ENCODE results near the gene KDM7A. TPM values are rescaled to one million over a fixed set of nuclear protein-coding genes. Genes with fewer than 3 reads are reported as not detected.

The KDM7A gene
- total and polyA plus RNA-seq, 2 of the 4 experiments (the other 2 are of a cell fraction): 1.5 to 2.3 TPM

DNA sequence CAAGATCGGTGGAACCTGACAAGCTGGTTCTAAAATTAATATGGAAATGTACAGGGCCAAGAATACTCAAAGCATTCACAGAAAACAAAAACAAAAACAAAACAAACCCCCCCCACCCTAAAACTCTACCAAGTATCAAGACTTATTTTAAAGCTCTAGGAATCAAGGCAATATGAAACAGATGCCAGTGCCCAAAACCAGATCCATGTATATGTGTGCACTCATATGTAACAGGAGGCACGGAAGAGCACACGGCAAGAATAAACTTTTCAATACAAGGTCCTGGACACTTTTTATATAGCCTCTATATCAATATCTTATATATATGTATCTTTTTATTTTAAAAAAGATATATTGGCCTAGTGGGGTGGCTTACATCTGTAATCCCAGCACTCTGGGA lies 35.5 kb downstream of the KDM7A start:
- Histone ChIP-seq H4K8ac (ENCODE audit: low read depth in 2 of 2, low read length in 2 of 2) (no peak overlapping the region), H3K14ac (replicated peaks; ENCODE audit: low read depth, low read length) (no peak overlapping the region), H3K4ac (ENCODE audit: low read depth, low read length) (no peak overlapping the region), H3K4me3 (ENCODE audit: insufficient read depth, low read depth, low read length) (no peak overlapping the region), H4K5ac (ENCODE audit: low read depth, low read length) (no peak overlapping the region), H2AFZ (replicated peaks; ENCODE audit: low read length, poor library complexity) (no peak overlapping the region), H4K20me1 (ENCODE audit: insufficient read depth, low read length) (peaks cover 3% of the 10 kb centered on the region; the same call in 1 of the 2 replicates), H3K9me3 (ENCODE audit: control insufficient read depth, insufficient read depth, low read length) (no peaks in the 10 kb centered on the region), H2BK120ac (ENCODE audit: low read depth, low read length) (no peak overlapping the region), H3K36me3 (ENCODE audit: control insufficient read depth, insufficient read depth, low read length) (peaks cover 6% of the 10 kb centered on the region), H2AK5ac (ENCODE audit: low read depth, low read length) (no peak overlapping the region), H2BK5ac (ENCODE audit: low read depth, low read length, poor library complexity, severe bottlenecking) (no peak overlapping the region), H3K27me3 (ENCODE audit: control insufficient read depth, insufficient read depth, low read length) (no peaks in the 10 kb centered on the region), H2BK20ac (ENCODE audit: low read depth, low read length) (no peak overlapping the region), H2AK9ac (replicated peaks; ENCODE audit: low read depth, low read length, poor library complexity) (no peak overlapping the region), H3K23ac (ENCODE audit: low read depth, low read length) (no peak overlapping the region), H3K4me2 (ENCODE audit: low read depth, low read length) (no peak overlapping the region), H3K18ac (ENCODE audit: low read depth, low read length) (no peak overlapping the region), H3K79me1 (ENCODE audit: low read depth in 1 of 2, low read length in 2 of 2) (peaks cover 8 to 9% of the 10 kb centered on the region in 2 experiments; a peak in 3 of 4 replicates), H4K91ac (ENCODE audit: insufficient read depth, low read depth, low read length) (no peak overlapping the region), H2BK15ac (ENCODE audit: low read depth, low read length) (no peak overlapping the region), H3K4me1 (ENCODE audit: control insufficient read depth, insufficient read depth, low read length) (no peaks in the 10 kb centered on the region), H3K9me1 (ENCODE audit: insufficient read depth, low read length) (no peaks in the 10 kb centered on the region), H3K56ac (ENCODE audit: extremely low read depth, insufficient read depth, low read length) (no peak overlapping the region), H3K27ac (ENCODE audit: insufficient read depth, low read length) (no peak overlapping the region), H3K9ac (ENCODE audit: low read depth, low read length) (no peak overlapping the region)
- CTCF ChIA-PET: interaction anchor here (0.6 to 0.7 kb wide), 3 partner anchors 20 to 122 kb away, joined by 3 read pairs; no protein-coding TSS in a partner anchor
- intact Hi-C loops (cut with micrococcal nuclease): no loop called here
- no peak for ATAC-seq (ENCODE audit: low read depth)
- DNase-seq: no peak
- dilution Hi-C loops (cut with HindIII; ENCODE audit: low sequenced_read_pairs, unreplicated experiment): no loop called here
- POLR2A ChIA-PET (ENCODE audit: unreplicated experiment): no interaction called here
- TF ChIP-seq CHD1 (IDR thresholded peaks at IDR 0.05; ENCODE audit: low read depth, low read length) (no peak), MXI1 (IDR thresholded peaks at IDR 0.05; ENCODE audit: borderline replicate concordance, low read depth, low read length) (no peak), NFE2L2 (IDR thresholded peaks at IDR 0.05; ENCODE audit: low read depth, low read length) (no peak), RFX5 (IDR thresholded peaks at IDR 0.05; ENCODE audit: low read depth, low read length) (no peak), BHLHE40 (IDR thresholded peaks at IDR 0.05; ENCODE audit: low read depth, low read length) (no peak), POLR2A (IDR thresholded peaks at IDR 0.05; ENCODE audit: low read depth, low read length) (no peak), MAFK (IDR thresholded peaks at IDR 0.05; ENCODE audit: low read depth, low read length) (no peak), MAZ (IDR thresholded peaks at IDR 0.05; ENCODE audit: borderline replicate concordance, low read depth, low read length) (no peak), RAD21 (IDR thresholded peaks at IDR 0.05; ENCODE audit: low read length) (no peak), CEBPB (IDR thresholded peaks at IDR 0.05; ENCODE audit: low read depth, low read length) (no peak), RCOR1 (IDR thresholded peaks at IDR 0.05; ENCODE audit: insufficient replicate concordance, low read length) (no peak)
- TF ChIP-seq, protein P1, sequence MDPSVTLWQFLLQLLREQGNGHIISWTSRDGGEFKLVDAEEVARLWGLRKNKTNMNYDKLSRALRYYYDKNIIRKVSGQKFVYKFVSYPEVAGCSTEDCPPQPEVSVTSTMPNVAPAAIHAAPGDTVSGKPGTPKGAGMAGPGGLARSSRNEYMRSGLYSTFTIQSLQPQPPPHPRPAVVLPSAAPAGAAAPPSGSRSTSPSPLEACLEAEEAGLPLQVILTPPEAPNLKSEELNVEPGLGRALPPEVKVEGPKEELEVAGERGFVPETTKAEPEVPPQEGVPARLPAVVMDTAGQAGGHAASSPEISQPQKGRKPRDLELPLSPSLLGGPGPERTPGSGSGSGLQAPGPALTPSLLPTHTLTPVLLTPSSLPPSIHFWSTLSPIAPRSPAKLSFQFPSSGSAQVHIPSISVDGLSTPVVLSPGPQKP (IDR thresholded peaks at IDR 0.05; ENCODE audit: borderline replicate concordance, low read depth, low read length): no peak
- in situ Hi-C loops (cut with MboI; ENCODE audit: low sequenced_read_pairs): no loop called here
- BruUV-seq (replicated peaks): no TSS peak
- no CpG with 5 or more reads among the region's 3 CpGs for WGBS, 2 experiments (ENCODE audit: extremely low coverage in 2 of 2, insufficient read length in 1 of 2)
